GM23338 (cell line): ENCODE data around the gene ME3. TPM values are rescaled to one million over a fixed set of nuclear protein-coding genes. Genes with fewer than 3 reads are reported as not detected.

Experiments
- ATAC-seq: fragments of 200-7000 bp; cut with Tn5 transposase; 3 replicates; pipeline ENCODE4 v1.9.1; 2020
- DNase-seq: peaks from one replicate; pipeline ENCODE4 v3.0.0-alpha.2; 2015; ENCODE audit warnings: low spot score
- H2AFZ ChIP-seq: fragments of 200-600 bp; sonication (generic); 2 replicates; pipeline ENCODE4 v1.8.0; 2016; ENCODE audit warnings: antibody characterized with exemption, mild to moderate bottlenecking, moderate library complexity
- H3F3A ChIP-seq: fragments of 200-600 bp; sonication (generic); replicated peaks from 2 replicates; pipeline ENCODE4 v1.8.0; 2017; ENCODE audit warnings: antibody characterized with exemption, mixed run types, low read depth
- H3K27ac ChIP-seq: fragments of 200-600 bp; sonication (generic); 2 replicates; pipeline ENCODE4 v1.6.1; 2016; ENCODE audit warnings: low read depth
- H3K27me3 ChIP-seq: fragments of 200-600 bp; sonication (generic); 2 replicates; pipeline ENCODE4 v1.8.0; 2016; ENCODE audit warnings: mild to moderate bottlenecking, mixed run types, moderate library complexity; ENCODE audit not compliant: insufficient read depth
- H3K36me3 ChIP-seq: fragments of 200-600 bp; sonication (generic); 2 replicates; pipeline ENCODE4 v1.8.0; 2016; ENCODE audit warnings: mild to moderate bottlenecking; ENCODE audit not compliant: insufficient read depth
- H3K4me1 ChIP-seq: fragments of 200-600 bp; sonication (generic); 2 replicates; pipeline ENCODE4 v1.8.0; 2016; ENCODE audit warnings: mild to moderate bottlenecking, moderate library complexity; ENCODE audit not compliant: insufficient read depth
- H3K4me2 ChIP-seq: fragments of 200-600 bp; sonication (generic); 2 replicates; pipeline ENCODE4 v1.7.1; 2017; ENCODE audit warnings: mixed run types
- H3K4me3 ChIP-seq: fragments of 200-600 bp; sonication (generic); 2 replicates; pipeline ENCODE4 v1.6.1; 2016; ENCODE audit warnings: mixed run types
- H3K79me2 ChIP-seq: fragments of 200-600 bp; sonication (generic); replicated peaks from 2 replicates; pipeline ENCODE4 v1.8.0; 2017; ENCODE audit warnings: mild to moderate bottlenecking; ENCODE audit not compliant: insufficient read depth
- H3K9me2 ChIP-seq: fragments of 200-600 bp; sonication (generic); 2 replicates; pipeline ENCODE4 v1.8.0; 2017; ENCODE audit not compliant: insufficient read depth
- H4K20me1 ChIP-seq: fragments of 200-600 bp; sonication (generic); replicated peaks from 2 replicates; pipeline ENCODE4 v1.8.0; 2017; ENCODE audit warnings: mild to moderate bottlenecking; ENCODE audit not compliant: insufficient read depth
- H3K27ac Mint-ChIP-seq: 2 replicates; pipeline ENCODE4 v1.8.0; 2020; ENCODE audit warnings: inconsistent platforms, mild to moderate bottlenecking, moderate library complexity, mixed read lengths
- H3K27me3 Mint-ChIP-seq: 3 replicates; pipeline ENCODE4 v1.8.0; 2022; ENCODE audit warnings: low read depth, mild to moderate bottlenecking, moderate library complexity, mixed read lengths, inconsistent platforms; ENCODE audit not compliant: insufficient read depth, poor library complexity
- H3K36me3 Mint-ChIP-seq: 3 replicates; pipeline ENCODE4 v1.8.0; 2021; ENCODE audit warnings: low read depth, mild to moderate bottlenecking, inconsistent platforms, moderate library complexity, mixed read lengths
- H3K4me1 Mint-ChIP-seq: 3 replicates; pipeline ENCODE4 v1.8.0; 2020; ENCODE audit warnings: mild to moderate bottlenecking, inconsistent platforms, mixed read lengths
- H3K4me3 Mint-ChIP-seq: 3 replicates; pipeline ENCODE4 v1.8.0; 2021; ENCODE audit warnings: moderate library complexity, mild to moderate bottlenecking, inconsistent platforms, mixed read lengths
- H3K9me3 Mint-ChIP-seq: 3 replicates; pipeline ENCODE4 v1.8.0; 2020; ENCODE audit warnings: moderate library complexity, mild to moderate bottlenecking, inconsistent platforms, mixed read lengths
- CREB1 ChIP-seq: fragments of 250-450 bp; sonication (Bioruptor Pico); IDR thresholded peaks from 2 replicates; pipeline ENCODE4 v1.5.0; 2020; ENCODE audit warnings: low read depth, mild to moderate bottlenecking, moderate library complexity
- EZH2 ChIP-seq: fragments of 200-600 bp; sonication (generic); IDR thresholded peaks from one replicate; pipeline ENCODE4 v1.8.0; 2017; ENCODE audit warnings: antibody characterized with exemption, mild to moderate bottlenecking, low read depth; ENCODE audit not compliant: unreplicated experiment
- EZH2phosphoT487 ChIP-seq: fragments of 200-600 bp; sonication (generic); IDR thresholded peaks from one replicate; pipeline ENCODE4 v1.8.1; 2018; ENCODE audit warnings: antibody characterized with exemption; ENCODE audit not compliant: unreplicated experiment
- JUNB ChIP-seq: IDR thresholded peaks from one replicate; pipeline ENCODE4 v1.6.1; 2016; ENCODE audit warnings: antibody characterized with exemption; ENCODE audit not compliant: unreplicated experiment
- NANOG ChIP-seq: IDR thresholded peaks from 2 replicates; pipeline ENCODE4 v1.6.1; 2016; ENCODE audit warnings: antibody characterized with exemption, borderline replicate concordance
- REST ChIP-seq: IDR thresholded peaks from one replicate; pipeline ENCODE4 v1.6.1; 2018; ENCODE audit warnings: antibody characterized with exemption; ENCODE audit not compliant: unreplicated experiment
- STAT1 ChIP-seq: IDR thresholded peaks from one replicate; pipeline ENCODE4 v1.6.1; 2016; ENCODE audit warnings: antibody characterized with exemption; ENCODE audit not compliant: unreplicated experiment
- ZNF114 ChIP-seq: fragments of 250-450 bp; sonication (Bioruptor Pico); IDR thresholded peaks from 2 replicates; pipeline ENCODE4 v1.5.0; 2020; ENCODE audit warnings: mild to moderate bottlenecking, moderate library complexity
- ZNF331 ChIP-seq: fragments of 250-450 bp; sonication (Bioruptor Pico); IDR thresholded peaks from 2 replicates; pipeline ENCODE4 v1.5.0; 2020; ENCODE audit warnings: low read depth, mild to moderate bottlenecking, moderate library complexity
- ZNF462 ChIP-seq: fragments of 250-450 bp; sonication (Bioruptor Pico); IDR thresholded peaks from 2 replicates; pipeline ENCODE4 v1.5.0; 2020; ENCODE audit warnings: mild to moderate bottlenecking, moderate library complexity
- polyA plus RNA-seq: library from polyadenylated mRNA; unstranded; fragments of >200 nt; fragmentation: Nextera tagmentation; extraction: Ambion mirVana; gene quantifications from 2 replicates; pipeline ENCODE4 v1.2.1, GENCODE V29; 2016
- total RNA-seq: library from RNA; depleted of rRNA; stranded (reverse); fragments of >200 nt; shearing (Covaris generic); gene quantifications from 2 replicates; pipeline ENCODE4 v1.2.3, GENCODE V29; 2014
- TF ChIP-seq, protein P1 (sequence below): IDR thresholded peaks from 2 replicates; pipeline ENCODE4 v1.6.1; 2016; ENCODE audit warnings: antibody characterized with exemption

The ME3 gene
- total and polyA plus RNA-seq, 2 experiments from 2014 or later, result 1.3 to 4.0 TPM

- TF ChIP-seq REST (no peak), ZNF114 (CRISPR knock-in tag) (no peak)
Measured at GRCh38 chr11:86442827-86443226, 229.6 kb downstream of the ME3 start (continued).

DNA sequence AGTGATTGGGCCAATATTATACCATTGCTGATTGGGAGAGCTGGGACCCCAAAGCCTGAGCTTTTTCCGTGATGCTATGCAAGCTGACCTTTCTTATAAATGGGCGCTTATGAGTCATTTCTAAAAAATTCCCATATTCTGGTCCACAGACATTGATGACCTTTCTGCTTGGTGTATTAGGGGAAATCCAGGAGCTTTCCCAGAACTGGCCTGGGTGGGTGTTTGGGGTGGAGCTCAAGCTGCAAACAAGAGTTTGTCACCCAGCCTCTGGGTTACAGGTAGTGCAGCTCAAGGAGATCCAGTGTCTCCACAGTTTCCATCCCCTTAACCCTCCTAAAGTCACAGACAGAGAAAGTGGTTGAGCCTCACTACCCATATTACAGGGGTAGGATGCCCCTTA lies 230.0 kb downstream of the ME3 start:
- Mint-ChIP-seq H3K36me3 (no peaks in the 10 kb centered on the region), H3K4me1 (no peaks in the 10 kb centered on the region; the same call in 2 of the 3 replicates), H3K27ac (no peak overlapping the region), H3K4me3 (no peak overlapping the region), H3K27me3 (peaks cover 2% of the 10 kb centered on the region), H3K9me3 (no peaks in the 10 kb centered on the region)
- H3K4me3 ChIP-seq, result no peak overlapping the region
- H3K4me2 ChIP-seq, result no peak overlapping the region
- H3K4me1 ChIP-seq, result no peaks in the 10 kb centered on the region
- DNase-seq (no peak), ATAC-seq (no peak)
- peaks cover 7% of the 10 kb centered on the region; the same call in 1 of the 2 replicates for H3K9me2 ChIP-seq
- no peaks in the 10 kb centered on the region for H3K27me3 ChIP-seq
- no peaks in the 10 kb centered on the region for H3K36me3 ChIP-seq
- TF ChIP-seq ZNF331 (CRISPR knock-in tag), result no peak
- TF ChIP-seq ZNF462 (CRISPR knock-in tag), result no peak
- TF ChIP-seq JUNB, result no peak
- TF ChIP-seq REST, result no peak
- TF ChIP-seq STAT1, result no peak
- no peak for TF ChIP-seq CREB1 (CRISPR knock-in tag)
- TF ChIP-seq, protein P1, sequence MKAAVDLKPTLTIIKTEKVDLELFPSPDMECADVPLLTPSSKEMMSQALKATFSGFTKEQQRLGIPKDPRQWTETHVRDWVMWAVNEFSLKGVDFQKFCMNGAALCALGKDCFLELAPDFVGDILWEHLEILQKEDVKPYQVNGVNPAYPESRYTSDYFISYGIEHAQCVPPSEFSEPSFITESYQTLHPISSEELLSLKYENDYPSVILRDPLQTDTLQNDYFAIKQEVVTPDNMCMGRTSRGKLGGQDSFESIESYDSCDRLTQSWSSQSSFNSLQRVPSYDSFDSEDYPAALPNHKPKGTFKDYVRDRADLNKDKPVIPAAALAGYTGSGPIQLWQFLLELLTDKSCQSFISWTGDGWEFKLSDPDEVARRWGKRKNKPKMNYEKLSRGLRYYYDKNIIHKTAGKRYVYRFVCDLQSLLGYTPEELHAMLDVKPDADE, result no peak
- no peak for TF ChIP-seq ZNF114 (CRISPR knock-in tag)
- TF ChIP-seq EZH2, result no peak
- TF ChIP-seq EZH2phosphoT487, result no peak
- no peak for TF ChIP-seq NANOG
- no peaks in the 10 kb centered on the region for H4K20me1 ChIP-seq
- no peak overlapping the region for H2AFZ ChIP-seq
- H3F3A ChIP-seq, result no peaks in the 10 kb centered on the region
- no peak overlapping the region for H3K27ac ChIP-seq
- no peaks in the 10 kb centered on the region for H3K79me2 ChIP-seq
